ENCODE results near the gene POU6F1.
"Not testable (repeated sequence)": the region's sequence is repeated elsewhere in the genome, so short reads cannot be mapped to it uniquely, and the experiment has no call there.

POU6F1 gene

DNA sequence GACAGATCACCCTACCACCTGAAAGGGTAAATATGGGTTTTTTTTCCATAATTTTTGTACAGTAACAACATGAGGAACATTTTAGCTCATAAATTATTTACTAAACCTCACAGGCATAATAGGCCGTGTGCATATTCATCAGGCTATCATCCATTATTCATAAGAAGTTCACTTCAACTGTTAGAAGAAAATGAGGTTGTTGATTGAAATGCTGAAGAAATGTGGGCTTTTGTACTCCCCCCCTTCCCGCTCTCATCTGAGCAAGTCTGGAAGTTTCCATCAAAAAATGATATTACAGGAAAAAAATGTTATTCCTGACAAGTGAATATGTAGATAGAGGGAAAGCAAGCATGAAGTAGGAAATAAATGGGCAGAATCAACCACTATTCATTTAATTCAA is 7.9 kb upstream of the POU6F1 start:
- no peak for DNase-seq

DNA sequence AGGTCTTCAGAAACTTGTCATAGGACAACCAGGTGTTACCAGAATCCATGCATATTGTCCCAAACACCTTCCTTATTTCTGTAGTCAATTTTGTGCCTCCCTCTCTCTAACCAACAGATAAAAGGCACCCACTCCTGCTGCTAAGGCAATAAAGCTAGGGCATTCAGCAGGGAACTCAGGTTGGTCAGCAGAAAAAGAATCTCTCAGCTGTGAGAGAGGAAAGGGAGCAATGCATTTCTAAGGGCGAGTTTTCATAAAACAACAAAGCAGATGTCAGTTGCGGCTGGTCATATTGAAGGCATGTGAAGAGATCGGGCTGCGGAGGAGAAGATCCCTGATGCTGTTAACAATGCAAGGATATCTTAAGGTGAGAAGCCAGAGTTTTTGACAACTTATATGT is 7.4 kb upstream of the POU6F1 start:
- no peak for DNase-seq

DNA sequence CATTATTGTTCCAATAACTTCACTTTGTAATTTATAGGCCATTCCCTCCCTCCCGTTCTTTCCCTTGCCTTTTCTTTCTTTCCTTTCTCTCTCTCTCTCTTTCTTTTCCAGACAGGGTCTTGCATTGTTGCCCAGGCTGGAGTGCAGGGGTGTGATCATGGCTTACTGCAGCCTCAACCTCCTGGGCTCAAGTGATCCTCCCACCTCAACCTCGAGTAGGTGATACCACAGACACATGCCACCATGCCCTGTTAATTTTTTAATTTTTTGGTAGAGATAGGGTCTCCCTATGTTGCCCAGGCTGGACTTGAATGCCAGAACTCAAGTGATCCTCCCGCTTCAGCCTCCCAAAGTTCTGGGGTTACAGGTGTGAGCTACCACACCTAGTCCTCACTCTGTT is 6.8 kb upstream of the POU6F1 start:
- no peak for DNase-seq

DNA sequence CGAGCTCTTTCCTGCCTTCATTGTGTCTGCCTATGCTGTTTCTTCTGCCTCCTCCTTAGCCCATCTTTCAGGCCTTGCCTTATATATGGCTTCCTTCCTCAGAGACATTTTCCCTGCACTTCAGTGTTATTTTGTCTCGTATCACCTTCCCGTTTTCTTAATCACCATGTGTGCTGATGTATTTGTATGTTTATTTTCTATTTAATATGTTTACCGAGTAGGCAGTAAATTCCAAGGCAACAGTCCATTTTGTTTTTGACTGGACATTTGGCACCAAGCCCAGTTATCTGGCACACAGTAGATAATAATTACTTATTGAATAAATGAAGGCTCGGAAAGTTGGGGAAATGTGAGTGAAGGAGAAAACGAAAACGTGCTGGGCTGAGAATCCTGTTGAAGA is 4.6 kb upstream of the POU6F1 start:
- no peak for DNase-seq

DNA sequence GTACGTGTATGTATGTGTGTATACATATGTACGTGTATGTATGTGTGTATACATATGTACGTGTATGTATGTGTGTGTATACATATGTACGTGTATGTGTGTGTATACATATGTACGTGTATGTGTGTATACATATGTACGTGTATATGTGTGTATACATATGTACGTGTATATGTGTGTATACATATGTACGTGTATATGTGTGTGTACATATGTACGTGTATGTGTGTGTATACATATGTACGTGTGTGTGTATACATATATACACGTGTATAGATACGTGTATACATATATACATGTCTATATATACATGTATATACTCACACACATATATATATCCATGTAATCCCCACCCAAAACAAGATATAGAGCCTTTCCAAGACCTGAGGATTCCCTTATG is 2.0 kb upstream of the POU6F1 start:
- not testable (repeated sequence) for DNase-seq

DNA sequence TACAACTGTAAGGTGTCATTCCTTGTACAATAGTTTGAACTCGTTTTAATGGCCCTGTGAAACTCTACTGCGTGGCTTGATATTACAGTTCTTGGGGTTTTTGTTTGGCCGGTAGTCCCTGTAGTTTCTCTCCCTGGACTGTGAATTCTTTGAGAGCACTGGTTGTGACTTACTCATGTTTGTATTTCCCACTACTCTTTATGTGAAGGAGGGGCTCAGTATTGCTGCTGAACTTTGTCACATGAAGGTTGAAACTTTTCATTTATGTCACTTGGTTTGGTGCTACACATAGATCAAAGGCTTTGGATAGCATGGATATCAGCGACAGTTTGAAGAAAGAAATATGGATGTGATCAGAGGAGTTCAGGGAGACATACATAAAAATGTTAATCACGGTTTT is 1.5 kb upstream of the POU6F1 start:
- DNase-seq, result no peak

DNA sequence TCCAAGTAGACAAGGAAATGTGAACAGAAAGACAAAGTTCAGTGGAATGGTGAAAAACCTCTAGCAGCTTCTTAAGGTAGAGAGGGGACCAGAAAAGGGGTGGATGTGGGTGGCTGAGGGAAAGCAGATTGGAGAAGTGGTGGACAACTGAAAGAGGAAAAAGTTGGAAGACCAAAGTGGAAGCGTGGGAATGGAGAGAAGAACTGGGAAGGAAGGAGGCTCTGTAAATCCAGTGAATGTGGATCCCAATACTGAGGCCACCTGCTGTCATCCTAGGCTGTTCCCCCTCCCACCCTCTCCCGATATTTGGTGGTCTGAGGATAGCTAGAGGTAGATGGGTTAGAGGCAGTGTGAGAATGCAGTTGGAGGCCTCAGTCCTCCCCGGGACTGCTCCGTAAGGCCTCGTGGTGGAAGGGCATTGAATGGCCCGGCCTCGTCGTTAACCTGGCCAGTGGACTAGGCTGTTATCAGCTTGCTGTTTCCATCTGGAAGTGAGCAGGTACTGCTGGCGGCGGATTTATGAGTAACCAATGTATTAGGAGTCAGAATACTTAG is 822 bp upstream of the POU6F1 start:
- DNase-seq, result no peak

DNA sequence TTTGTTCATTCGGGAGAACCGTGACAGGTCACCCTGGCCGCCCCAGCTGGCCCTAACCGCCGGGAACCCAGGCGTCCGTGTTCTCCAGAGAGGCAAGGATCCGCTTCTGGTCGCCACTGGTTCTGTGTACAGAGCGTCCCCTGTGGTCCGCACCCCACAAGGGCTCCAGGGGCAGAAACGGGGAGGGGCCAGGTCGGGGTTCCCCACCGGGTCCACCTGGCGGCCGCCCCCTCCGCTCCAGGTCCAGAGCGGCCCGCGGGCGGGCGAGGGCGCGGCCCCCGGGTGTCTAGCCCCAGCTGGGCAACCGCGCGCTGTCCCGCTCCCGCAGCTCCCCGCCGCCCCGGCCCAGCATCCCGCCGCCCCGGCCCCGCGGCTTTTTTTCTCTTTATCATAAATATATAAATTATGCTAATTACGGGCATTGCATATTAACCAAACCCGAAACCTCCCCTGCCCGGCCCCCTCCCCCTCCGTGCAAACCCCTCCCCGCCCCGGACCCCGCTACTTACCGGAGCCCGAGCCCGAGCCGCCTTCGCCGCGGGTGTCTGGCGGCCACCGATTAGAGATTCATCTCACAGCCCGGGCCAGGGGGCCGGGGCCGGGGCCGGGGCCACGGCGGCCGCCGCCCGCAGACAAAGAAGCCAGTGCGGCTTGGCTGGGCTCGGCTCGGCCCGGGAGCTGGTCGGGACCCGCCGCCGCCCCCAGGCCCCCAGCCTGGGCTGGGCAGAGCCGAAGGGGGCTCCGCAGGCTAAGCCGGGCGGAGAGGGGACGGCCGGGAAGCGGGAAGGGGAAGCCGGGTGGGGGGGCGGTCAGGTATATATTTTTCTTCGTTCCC is 512 bp downstream of the POU6F1 start:
- DNase-seq, result no peak

DNA sequence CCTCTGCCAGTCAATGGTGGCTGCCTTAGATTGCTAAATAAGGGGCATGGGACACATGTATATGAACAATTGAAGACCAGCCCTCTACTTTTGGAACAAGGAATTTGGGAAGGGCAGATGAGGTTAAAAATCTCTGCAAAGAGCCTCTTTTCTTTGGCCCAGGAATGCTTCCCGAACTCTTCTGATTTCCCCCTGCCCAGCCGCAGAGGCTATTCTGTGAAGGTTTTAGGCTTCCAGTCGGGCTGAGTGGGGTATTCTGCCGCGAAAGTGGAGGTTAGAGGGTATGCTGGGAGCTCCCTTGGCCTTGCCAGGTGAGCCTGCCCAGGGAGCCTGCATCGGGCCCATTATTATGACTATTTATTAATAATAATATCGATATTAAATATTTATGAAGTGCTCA is 1.2 kb downstream of the POU6F1 start:
- DNase-seq, result no peak

DNA sequence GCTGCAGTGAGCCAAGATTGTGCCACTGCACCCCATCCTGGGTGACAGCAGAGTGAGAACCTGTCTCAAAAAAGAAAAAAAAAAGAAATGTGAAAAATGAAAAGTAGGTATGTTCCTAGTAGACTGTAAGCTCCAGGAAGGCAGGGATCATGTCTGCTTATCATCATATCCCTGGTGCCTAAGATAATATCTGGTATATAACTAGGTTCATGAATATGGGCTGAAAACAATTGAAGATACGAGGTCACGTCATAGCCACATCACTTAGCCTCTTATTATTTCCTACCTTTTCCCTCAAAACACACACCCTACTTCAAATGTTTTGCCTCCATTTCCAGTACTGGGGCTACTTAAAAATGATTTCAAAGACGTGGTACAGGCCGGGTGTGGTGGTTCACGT is 3.0 kb downstream of the POU6F1 start:
- DNase-seq, result no peak

DNA sequence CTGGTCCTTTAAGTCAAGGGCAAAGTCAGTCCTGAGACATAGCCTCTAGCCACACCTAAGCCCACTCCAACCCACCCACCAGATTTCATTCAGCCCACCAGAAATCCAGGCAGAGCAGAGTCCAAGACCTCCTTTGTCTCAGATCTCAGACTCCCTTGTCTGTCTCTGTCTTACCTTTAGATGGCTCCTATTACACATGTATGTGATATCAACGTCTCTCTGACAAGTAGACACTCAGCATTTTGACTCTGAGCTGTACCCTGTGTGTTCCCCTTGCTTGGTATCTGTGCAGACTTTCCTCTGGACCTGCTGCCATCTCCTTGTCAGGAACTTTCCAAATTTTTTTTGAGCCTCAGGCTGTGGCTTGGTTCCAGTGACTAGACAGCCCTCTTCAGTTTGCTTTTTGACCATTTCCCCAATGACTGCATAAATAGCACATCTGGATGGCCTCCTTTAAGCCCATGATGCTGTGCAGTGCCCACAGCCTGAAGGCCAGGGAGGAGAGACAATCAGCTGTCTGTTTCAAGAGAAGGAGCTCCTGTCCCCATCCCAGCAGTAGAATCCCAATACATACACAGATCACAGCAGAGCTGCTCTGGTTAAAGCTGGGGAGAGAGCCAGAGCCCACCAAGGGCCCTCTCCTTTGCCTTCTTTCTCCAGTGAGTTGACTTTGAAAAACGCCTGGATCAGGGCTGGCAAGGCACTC is 7.0 kb downstream of the POU6F1 start:
- DNase-seq, result no peak

DNA sequence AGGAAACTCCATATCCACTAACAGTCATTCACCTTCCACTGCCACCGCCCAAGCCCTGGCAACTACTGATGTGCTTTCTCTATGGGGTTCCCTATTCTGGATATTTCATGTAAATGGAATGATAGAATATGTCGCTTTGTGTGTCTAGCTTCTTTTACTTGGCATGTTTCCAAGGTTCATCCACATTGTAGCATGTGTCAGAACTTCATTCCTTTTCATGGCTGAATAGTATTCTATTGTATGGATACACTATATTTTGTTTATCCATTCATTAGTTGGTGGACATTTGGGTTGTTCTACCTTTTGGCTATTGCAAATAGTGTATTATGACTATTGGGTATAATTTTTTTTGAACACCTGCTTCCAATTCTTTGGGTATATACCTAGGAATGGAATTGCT is 8.6 kb downstream of the POU6F1 start:
- no peak for DNase-seq

DNA sequence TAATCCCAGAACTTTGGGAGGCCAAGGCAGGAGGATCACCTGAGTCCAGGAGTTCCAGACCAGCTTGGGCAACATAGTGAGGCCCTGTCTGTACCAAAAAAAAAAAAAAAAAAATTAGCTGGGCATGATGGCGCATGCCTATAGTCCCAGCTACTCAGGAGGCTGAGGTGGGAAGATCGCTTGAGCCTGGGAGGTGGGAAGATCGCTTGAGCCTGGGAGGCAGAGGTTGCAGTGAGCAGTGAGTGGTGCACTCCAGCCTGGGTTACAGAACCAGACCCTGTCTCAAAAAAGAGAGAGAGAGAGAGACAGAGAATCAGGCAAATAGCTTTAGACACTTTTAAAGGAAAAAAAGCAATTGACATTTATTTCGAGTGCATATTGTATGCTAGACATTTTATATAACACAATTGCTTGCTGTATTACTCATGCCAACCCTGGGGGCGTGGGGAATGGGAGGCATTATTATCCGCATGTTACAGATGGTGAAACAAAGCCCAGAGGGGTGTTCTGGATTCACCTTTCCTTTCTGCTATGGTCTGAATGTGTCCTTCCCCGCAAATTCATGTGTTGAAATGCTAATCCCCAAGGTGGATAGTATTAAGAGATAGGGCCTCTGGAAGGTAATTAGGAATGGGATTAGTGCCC is 9.7 kb downstream of the POU6F1 start:
- DNase-seq, result no peak

DNA sequence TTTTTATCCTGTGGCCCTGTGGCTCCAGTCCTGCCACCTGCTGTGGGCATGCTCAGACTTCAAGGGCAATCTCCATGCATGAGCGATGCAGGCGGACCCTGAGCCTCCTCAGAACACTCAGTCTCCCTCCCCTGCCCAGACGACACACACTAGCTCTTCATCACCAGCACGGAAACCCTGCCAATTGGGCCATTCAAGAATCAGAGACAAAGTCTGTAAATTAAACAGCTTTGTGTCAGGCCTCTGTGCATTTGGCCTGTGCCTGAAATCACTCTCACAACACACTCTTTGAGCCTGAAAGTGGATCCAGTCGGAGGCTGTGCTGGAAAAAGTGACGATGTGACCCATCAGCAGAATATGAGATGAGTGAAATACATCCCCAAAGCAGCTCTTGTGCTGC is 12.5 kb downstream of the POU6F1 start:
- DNase-seq, result no peak

DNA sequence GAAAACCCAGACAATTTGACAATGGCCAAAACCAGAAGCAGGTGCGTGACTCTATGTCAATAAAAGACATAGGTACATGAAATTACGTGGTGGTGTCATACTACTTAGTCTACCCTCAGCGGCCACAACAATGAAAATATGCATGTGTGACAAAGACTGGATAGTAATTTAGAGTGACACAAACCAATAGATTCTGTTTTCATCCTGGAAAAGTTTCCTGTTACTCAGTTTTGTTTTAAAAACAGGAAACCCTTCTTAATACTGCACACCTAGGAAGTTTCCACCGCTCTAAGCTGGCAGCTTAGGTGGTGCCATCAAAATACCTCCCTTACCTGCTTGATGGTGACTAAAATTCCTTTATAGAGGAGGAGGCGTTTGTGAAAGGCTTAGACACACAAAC is 15.1 kb downstream of the POU6F1 start:
- DNase-seq, result no peak

DNA sequence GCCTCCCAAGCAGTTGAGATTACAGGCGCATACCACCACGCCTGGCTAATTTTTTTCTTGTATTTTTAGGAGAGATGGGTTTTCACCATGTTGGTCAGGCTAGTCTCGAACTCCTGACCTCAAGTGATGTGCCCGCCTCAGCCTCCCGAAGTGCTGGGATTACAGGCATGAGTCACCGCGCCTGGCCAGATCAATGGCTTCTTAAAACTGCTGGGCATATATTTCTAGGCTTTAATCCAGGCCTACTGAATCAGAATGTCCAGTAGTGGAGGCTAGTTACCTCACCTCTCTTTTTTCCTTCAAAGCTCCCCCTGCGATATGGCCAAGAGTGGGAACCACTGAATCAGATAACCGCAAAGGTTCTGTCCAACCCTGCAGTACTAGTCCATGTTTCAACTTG is 17.1 kb downstream of the POU6F1 start:
- DNase-seq, result no peak

DNA sequence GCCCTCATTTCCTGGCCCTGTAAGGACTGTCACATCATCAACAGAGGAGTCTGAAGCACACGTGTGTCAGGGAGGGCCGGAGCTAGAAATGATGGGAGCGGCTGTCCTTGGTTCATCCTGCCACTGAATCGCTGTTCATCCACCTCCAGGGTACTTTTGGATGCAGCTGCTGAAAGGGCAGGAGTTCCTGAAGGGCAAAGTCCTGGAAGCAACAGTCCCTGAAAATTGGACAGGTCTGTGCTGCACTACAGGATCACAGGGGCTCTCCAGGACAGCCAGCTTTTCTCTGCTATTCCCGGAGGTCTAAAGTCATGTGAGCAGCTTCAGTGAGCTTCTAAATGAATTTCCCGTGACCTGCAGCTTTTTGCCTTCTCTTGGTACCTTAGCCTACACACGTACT is 17.7 kb downstream of the POU6F1 start:
- DNase-seq, result no peak

DNA sequence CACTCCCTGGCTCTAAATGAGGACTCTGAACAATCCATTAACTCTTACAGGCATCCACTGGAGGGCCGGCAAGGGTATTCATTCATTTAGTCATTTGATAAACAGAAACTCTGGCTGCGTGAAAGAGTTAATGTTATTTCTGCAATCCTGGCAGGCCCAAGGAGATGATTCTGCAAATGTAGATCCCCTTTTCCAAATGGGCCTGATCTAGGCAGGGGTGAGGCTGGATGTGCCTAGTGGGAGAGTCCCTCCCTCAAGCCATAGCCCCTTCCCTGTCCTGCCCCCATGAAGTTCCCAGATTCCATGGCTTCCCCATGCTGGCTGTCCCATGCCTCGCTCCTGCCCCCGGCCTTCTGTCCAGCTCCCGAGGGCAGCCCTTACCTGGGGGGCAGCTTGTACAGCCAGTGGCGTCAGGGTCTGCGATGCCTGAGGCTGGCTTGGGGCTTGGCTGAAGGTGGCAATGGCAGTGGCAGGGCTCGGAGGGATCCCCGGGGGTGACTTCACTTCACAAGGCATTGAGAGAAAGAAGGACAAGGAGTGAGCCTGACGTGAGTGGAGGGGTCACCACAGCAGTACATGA is 18.4 kb downstream of the POU6F1 start:
- no peak for DNase-seq

DNA sequence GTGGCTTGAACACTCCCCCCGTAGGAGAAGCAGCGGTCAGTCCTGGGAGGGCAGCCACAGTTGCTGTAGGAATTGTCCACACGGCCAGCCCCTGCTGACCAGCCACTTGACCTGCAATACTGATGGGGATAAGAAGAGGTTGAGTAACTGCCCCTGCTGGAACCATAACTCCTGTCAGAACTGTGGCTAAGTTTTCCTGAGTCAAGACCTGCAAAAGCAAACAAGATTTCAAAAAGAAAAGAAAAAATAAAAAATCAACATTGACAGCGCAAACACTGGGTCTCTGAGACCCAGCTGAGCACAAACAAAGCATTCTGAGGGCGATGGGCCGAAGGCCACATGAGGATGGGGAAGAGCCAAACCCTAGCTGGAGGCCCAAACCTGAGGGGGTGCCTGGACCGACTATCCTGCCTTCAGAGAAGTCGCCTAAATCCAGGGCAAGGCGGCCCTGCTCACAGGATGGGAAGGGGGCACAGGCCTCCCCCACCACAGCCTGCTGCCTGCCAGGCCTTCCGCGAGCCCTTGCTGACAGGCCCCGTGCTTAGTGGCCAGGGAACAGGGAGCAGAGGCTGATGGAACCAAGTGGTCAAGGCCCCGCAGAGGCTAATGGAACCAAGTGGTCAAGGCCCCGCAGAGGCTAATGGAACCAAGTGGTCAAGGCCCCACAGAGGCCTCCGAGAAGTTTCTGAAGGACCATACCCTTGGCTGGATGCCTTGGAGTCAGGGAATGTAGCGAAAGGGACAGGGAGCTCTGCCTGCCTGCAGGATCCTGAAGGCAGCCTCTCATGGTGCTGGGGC is 19.1 kb downstream of the POU6F1 start:
- DNase-seq, result no peak

DNA sequence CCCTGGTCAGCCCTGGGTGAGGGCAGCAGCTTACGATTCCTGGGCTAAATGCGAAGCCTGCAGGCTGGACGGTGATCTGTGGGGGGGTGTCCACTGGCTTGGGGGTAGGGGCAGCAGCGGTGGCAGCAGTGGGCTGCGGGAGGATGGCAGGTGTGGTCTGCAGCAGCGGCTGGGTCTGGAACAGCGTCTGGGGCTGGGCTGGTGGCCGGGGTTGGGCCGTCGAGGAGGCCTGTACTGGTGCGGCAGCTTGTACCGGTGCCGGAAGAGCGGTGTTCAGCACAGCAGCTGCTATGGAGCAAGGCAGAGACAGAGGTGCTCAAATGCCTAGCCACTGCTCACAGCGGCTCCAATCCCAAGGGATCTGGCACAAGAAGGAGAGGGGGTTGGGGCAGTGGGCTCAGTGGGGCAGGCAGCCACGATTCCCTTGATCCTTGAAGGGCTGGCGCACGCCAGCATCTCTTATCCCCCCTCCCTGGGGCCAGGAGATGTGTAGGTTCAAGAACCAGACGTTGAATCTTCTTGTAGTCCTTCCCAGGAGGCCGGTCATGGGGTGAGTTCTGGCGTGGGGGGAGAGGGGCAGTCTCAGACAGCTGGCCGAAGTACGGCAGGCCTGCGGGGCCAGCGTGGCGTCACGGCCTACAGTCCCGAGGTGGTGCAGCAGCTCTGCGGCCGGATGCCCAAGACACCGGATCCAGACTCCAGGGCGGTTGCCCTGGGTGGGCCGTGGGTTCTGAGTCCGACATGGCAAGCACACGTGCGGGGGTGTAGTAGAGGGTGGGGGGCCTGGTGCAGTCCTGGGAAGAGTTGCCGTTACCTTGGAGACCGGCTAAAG is 19.9 kb downstream of the POU6F1 start:
- DNase-seq, result no peak

DNA sequence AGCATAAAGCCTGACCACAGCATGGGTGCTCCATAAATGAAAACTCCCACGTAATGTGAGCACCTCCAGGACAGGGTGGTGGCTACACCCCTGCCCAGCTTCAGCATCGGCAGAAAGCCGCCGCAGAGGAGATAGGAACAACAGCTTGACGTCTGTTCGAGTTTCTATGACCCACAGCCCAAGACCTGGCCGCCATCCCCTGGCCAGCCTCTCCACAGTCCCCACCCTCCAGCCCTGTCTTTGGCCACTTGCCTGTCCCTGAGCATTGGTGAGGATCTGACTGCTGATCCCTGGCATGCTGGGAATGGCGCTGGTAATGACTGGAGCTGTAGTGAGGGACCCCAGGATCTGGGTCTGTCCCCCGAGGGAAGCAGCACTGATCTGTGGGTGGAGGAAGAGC is 21.3 kb downstream of the POU6F1 start:
- DNase-seq, result no peak

DNA sequence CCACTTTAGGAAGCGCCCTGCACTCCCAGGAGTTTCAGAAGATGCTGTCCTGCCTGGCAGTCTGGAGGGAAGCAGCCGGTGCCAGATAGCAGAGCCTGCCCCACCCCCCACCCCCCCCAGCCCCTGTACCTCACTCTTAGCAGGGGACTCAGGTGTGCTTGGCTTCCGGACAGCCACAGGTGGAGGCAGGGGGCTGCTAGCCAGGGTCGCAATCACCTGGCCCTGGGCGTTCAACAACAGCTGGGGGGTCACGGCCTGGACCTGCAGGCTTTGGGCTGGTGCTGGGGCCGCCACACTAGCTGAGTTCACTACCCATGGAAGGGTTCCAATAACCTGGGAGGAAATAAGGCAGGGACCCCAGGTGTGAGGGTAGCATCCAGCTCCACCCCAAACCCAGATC is 22.0 kb downstream of the POU6F1 start:
- DNase-seq, result no peak

Data from NCI-H1436 treated with DMSO at 0.1 percent for 48 hours (cell line).